Cerebellar nuclear complex (tissue), 1 donor: ENCODE data around the gene CTXN1.
A peak's percentile ranks its signal among the peaks of the same experiment; 100 is the strongest.
"Not testable (repeated sequence)": the region's sequence is repeated elsewhere in the genome, so short reads cannot be mapped to it uniquely, and the experiment has no call there.

Experiments
- DNase-seq, 2 experiments: peaks; one replicate each; lab custom pipeline; 2025; lab: John Stamatoyannopoulos, UW

CTXN1 gene

DNA sequence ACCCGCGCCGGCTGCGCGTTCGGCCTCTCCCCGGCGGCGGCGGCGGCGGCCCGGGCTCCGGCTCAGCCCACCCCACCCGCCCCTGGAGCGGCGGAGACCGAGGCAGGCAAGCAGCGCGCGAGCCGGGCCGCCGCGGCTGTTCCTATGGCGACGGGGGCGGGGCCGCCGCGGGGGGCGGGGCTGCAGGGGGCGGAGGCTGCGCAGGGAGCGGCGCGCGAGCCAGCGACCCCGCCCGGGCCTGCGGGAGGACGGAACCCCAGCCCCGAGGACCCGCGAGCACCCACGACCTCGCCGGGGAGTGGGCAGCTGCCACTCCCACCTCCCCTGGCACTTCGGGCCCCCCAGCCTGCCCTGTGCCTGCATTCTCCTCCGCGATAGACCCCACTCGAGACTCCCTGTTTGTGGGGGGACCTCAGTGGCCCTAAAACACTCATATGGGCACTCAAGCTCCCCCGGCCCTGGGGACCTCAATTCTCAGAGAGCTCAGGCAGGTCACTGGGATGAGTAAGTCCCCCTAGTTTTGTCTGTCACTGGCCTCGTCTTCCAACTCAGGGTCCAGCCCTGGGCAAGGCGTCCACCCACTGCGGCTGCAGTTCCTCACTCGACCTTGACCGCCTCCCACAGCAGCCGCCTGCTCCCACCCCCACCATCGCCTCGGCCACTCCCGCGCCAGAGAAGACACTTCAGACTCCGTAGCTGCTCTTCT lies at the start of gene CTXN1:
Gene CTXN1, minus strand, starts transcription at position 115 of the 706 bp plus-strand sequence. CDS start 597 bp downstream, outside the sequence.
- no peak for DNase-seq

DNA sequence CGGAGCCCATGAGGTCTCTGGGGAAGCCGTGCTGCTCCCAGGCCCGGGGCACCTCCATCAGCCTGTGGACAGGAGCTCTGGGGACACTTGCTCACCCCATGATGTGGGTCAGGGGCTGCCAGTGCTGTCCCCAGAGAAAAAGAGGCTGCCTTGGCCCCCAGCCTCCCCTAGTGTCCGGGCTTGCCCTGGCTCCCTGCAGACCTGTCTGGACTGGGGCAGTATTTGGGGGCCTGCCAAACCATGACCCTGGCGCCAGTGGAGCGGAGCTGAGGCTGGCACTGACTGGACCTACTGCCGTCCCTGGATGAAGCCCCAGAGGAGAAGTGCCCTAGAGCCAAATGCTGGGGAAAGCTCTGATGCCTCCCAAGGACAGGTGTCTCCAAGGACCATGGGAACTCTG lies 49.1 kb upstream of the CTXN1 start:
- DNase-seq: peak in 1 of 2 experiments; percentile 74

DNA sequence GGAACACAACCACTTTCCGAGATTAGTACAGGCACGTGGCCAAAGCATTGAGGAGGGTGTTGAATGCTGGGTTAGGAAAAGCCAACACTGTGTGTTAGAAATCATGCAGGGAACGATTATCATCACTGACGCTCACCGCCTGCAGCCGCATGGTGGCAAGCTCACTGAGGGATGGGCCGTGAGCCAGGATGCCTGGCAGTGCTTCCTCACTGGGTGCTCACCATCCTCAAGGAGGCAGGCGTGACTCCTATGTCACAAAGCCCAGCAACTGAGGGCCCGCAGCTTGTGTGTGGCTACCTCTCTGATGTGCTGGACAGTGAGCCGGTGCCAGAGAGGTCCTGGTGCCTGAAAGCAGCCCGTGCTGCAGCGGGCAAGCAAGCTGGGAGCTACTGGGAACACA lies 47.9 kb upstream of the CTXN1 start:
- DNase-seq: peak in 1 of 2 experiments; percentile 67

DNA sequence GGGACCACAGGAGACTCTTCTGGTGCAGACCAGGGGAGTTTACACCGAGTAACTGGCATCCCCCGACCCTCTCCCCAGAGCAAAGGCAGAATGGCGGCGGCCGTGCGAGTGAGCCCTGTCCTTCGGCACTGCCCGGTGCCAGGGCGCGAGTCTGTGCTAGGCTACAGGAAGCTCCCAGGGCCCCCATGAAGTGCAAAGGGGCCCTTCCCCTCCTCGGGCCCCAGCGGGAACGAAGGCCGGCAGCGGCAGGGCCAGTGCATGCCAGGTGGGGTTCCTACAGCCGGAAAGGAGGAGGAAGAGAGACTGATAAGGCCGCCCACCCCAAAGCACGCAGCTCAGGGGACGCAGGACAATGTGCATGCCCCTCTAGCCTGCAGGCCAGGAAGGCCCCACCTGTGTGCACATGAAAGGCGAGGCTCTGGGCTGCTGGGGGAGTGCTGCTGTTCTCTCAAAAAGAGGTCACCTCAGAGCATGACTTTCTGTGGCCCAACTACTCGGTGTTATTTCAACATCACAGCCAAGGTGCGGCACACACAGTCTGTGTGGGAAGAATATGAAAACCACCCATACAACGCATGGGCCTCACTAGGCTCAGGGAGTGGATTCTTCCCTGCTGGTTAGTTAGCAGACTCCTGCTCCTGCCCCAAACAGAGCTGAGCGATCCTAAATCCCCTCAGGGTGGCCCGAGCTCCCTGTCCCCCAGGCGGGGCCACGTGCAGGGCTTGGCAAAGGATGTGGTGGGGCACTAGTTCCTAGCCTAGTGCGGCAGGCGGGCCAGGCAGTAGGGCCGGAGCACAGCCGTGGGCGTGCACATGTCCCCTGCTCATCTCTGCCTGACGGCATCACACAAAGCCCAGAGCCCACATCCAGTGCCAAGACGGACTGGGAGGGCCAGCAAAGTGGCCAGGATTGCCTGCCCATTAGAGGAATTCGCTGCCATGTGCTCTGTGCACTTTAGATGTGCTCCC lies 45.9 kb upstream of the CTXN1 start:
- no peak for DNase-seq

DNA sequence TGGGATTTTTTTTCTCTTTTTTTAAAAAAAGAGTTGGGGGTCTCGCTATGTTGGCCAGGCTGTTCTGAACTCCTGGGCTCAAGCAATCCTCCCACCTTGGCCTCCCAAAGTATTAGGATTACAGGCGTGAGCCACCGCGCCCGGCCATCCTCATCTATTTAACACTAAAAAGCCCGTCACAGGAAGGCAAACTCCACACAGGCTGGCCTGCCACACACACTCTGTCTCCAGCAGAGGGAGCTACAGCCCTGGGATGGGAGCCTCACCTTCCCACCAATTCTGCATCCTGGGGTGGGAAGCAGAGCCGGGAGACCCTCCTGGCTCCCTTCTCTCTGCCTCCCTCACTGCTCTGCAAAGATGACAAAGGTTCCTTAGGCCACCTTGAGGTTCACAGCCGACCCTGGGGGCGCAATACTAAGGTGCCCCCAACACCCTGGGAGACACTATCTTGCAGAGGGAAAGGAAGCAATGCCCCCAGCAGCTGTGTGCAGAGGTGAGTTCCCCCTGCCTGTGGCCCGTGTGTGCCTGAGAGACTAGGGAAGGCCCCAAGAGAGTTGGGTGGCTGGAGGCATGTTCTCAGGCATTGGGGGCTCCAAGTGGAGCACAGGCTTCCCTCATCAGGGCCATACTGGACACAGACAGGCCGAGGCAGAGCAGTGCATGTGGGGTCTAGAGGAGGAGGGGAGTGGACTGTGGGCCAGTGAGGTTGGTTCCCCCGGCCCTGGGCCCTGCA lies 44.9 kb upstream of the CTXN1 start:
- DNase-seq: no peak

DNA sequence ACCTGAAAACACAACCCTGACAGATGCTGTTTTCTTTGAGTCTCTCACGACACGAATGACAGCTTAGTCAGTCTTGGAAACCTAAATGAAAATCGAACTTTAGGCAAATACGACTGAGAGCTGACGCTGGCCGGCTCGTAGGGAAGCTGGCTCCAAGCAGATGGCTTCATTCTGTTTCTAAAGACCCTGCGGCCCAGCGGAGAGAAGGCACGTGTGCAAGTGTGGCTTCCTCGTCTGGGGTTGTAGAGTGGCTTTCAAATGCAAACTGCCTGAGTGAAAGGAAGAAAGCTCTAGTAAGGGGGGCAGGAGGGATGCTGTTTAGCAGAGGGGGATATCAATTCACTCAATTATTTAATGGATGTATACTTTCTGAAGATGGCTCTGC lies 43.6 kb upstream of the CTXN1 start:
- DNase-seq: no peak

DNA sequence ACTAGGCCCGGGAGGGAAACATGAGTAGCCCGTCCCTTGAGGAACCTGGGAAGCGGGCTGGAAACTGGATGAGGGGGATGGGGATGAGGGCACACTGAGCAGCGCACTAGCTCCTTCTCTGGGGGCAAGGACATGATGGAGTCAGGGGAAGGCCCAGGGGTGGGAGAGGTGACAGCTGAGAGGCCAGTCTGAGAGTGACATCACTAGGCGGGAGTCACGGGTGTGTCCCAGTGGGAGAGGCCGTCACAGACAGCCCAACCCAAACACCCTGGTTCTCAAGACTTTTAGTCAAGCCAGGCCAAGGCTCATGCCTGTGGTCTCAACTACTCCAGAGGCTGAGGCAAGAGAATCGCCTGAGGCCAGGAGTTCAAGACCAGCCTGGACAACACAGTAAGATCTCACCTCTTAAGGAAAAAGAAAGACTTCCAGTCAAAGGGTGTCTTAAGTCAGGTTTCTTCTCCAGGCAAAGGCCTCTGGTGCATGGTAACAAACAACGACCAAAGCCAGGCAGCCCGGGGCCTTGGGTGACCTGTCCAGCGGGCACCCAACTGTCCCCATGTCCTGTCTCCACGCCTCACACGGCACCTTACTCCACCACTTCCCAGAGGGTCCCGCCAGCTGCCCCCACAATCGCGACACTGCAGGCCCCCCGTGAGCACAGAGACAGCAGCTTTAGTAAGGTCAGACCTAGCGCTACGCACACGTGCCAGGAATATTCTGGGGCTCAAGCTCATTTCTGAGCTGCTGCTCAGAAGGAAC lies 43.0 kb upstream of the CTXN1 start:
- DNase-seq: no peak

DNA sequence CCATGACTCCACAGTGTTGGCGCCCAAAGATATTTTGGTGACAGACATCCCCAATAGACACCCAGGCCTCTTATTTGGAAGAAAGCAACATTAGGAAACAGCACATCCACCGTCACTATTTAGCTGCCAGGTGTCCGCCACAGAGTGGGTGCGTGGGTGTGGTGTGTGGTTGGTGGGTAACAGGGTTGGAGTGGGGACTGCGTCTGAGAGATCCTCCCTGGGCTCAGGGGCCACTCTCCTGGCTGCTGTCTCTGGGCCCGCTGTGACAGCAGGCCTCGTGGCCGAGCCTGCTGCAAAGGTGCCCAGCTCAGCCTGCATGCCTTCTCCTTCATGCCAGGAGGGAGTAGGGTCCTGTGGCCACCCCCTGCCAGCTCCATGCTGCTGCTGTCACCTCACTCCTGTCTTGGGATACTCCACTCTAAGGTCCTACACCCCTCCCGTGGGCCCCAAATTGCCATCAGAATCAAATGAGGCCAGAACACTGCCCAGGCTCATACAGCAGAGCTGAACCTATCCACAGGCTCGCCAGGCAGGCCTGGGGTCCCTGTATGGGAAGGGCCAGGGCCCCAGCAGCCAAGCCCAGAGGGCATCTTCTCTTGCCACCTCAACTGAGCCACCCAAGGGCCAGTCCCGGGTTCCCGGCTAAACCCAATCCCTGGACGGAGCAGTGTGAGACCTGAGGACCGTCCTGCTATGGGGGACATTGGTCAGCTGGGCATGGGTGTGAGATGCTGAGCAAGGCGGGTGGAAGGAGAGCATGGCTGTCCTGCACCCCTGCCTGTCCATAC lies 42.3 kb upstream of the CTXN1 start:
- no peak for DNase-seq

DNA sequence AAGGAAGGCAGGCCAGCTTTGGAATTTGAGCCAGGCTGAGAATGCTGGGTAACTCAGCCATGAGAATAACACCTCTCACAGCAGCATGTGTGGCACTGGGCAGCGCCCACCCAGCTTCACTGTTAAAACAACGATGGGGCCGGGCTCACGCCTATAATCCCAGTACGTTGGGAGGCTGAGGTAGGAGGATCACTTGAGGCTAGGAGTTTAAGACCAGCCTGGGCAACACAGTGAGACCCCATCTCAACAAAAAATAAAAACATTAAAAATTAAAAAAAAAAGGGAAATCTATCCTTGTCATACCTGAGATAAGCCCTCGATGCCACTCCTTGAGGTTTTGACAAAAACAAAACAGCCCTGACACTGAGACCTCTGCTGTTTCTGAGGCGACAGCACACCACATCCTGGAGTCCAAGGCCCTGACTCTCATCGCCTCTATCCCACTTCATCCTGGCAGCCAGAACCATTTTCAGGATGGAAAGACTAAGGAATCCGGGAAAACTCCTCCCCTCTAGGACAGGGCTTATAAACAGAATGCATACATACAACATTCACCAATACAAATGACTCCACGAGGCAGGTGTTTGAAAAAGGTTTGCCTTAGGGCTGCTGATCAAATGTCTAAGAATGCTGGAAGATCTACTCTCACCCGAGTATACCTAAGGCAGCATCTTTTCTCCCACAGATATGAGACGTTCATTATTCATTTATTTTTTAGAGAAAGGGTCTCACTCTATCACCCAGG lies 40.2 kb upstream of the CTXN1 start:
- DNase-seq: no peak

DNA sequence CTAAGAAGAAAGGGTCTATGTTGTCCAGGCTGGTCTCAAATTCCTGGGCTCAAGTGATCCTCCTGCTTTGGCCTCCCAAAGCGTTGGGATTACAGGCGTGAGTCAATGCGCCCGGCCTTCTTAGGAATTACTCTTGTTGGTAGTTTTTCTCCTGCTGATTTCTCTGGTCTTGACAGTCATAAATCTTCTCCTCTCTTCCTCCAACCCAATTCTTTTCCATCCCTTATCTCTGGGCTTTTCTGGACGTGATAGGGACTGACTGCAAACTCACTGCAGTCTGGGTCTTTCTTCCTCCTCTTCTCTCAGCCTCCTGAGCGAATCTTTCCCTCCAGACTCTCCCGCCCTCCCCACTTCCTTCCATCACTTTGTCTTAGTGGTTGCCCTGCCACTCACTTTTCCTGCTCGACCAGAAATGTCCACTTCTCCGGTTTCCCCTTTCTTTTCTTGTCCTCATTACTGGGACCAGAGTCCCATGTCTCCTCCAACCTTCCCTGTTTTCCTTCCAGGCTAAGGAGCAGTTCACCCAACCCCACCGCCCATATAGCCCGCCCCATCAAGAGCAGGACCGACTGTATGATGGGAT lies 39.4 kb upstream of the CTXN1 start:
- no peak for DNase-seq

DNA sequence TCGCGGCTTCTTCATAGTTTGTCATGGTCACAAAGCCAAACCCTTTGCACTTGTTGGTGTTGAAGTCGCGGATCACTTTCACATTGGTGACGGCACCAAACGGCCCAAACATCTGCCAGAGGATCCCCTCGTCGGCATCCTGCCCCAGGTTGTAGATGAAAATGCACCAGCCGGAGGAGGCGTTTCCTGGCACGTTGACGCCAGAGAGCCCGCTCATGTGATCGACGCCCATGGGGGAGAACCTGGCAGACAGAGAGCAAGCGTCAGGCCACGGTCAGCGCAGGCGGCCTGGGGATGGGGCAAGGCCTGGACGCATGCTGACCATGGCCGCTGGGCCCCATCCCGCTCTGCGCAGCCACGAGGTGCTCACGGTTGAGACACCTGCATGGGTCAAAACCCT lies 37.6 kb upstream of the CTXN1 start:
- DNase-seq: no peak

DNA sequence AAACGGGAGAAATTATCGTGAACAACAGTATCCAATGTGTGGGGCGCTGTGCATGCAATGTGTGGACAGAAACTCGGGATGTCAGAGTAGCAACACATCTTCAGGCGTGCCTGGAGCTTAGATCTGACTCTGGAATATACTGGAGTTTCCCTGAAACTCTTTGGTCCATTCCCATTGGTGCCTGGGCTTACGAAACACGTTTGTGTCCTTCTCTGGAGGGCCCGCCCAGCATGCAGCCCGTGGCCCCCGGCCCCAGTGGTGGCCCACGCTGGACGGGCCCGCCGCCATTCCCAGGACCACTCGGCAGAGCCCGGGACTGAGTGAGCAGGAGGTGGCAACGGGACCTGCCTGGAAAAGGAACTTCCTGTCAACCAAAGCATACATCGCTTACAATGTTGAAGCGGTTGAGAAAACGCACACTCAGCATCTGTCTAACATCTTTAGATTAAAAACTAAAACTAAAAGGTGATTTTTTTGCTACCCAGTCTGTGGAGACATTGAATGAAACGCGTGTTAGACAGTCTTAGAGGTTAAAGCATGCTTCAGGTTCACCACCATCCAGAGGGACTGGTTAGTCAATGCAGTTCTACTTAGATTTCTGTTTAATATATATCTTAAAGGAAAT lies 36.8 kb upstream of the CTXN1 start:
- DNase-seq: no peak

DNA sequence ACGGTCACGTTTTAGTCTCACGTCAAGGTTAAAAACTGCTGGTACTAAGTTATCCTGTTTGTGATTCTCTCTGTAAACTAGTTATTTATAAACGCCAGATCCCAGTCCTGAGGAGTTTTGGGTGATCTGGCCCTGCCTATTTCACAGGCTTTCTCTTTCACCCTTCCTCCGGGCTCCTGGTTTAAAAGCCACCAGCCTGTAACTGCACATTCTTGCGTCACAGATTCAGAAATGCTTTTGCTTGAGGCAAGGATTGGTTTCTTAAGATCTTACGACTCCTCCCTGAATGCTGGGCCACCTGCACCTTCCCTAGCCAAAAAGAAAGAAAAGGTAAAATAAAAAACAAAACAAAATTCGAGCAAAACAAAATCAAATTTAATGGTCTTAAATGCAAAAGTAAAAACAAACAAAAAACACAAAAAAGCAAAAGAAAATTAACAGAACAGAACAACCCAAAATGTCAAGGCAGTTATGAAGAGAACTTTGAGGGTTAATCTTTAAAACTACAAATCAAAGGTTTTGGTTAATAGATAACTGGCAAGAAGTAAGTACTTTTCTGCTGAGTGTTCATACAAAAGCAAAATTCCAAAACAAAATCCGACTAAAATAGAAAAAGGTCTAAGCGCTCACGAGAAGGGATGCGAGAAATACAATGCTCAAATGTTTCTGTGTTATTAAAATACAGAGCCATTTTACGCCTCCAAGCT lies 36.1 kb upstream of the CTXN1 start:
- DNase-seq: no peak

DNA sequence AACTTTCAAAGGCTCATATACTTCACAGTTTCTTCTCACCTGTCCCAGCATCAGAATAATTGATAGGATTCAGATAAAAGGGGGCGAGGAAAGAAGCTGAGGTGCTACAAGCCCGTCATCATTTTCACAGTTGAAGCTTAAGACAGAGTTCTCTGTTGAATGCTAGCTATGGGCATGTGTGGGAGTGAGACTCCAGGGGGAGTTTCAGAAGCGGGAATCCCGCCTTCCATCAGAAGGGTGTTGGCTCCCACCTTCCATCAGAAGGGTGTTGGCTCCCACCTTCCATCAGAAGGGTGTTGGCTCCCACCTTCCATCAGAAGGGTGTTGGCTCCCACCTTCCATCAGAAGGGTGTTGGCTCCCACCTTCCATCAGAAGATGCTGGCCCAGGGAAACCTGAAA lies 35.1 kb upstream of the CTXN1 start:
- DNase-seq: not testable (repeated sequence)

DNA sequence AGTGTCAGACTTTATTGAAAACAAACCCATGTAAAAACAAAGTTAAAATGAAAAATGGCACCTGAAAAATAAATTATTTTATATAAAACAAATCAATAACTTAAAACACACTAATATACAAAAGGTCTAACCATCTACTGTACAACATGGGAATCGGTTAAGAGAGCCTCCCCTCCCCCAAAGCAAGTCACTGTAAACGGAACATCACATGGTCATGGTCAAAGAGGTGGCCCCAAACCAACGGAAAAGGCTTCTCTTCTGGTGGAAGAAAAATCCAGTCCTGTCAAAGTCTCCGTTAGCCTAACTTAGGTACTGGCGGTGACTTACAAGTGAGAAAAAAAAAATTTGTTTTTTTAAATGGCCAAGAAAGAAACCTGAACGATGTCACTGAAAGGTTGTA lies 33.3 kb upstream of the CTXN1 start:
- DNase-seq: no peak

DNA sequence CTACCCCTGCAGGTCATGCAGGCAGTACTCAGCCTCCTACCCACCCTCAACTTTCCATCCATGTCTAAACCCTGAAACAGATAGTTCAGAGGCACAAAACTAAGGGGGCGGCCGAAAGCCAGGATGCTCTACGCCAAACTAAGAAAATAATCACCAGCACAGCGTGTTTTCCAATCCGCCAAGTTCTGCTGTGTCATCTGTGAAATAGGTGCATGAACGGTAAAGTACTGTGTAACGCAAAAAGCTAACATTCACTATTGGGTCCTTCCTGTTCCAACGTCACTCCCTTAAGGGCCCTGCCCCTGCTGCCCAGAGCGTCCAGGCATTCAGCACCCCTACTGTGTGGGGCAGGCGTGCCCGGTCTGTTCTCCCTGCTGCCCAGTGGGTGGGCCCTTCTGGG lies 29.8 kb upstream of the CTXN1 start:
- no peak for DNase-seq

DNA sequence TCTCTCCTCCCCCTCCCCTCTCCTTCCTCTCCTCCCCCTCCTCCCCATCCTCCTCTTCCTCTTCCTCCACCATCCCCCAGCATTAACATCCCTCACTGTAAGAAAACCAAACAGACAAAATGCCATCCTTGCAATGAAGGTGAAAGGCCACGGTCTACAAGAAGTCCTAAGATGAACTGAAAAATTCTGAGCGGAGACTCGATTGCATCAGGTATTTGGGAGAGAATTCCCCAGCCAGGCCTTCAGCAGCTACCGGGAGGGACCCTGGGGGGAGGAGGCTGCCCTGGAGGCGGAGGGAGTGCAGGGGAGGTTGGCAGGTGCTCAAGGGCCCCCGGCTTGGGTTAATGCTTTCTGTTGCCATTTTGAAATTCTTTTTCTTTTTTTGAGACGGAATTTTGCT lies 27.6 kb upstream of the CTXN1 start:
- no peak for DNase-seq

DNA sequence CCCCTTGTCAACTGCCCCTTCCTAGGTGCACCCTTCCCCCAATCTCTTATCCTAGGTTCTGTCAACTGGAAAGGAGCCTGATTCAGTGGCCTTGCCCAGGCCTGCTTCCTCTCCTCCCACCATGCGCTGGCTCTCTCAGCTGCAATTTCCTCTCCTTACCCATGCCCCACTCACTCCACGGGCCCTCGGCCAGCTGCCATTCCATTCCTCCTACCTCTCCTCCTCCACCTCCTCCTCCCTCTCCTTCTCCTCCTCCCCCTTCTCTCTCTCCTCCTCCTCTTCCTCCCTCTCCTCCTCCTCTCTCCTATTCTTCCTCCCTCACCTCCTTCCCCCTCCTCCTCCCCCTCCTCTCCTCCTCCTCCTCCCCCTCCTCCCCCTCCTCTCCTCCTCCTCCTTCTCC lies 27.1 kb upstream of the CTXN1 start:
- peak in 1 of 2 experiments; percentile 43 for DNase-seq

DNA sequence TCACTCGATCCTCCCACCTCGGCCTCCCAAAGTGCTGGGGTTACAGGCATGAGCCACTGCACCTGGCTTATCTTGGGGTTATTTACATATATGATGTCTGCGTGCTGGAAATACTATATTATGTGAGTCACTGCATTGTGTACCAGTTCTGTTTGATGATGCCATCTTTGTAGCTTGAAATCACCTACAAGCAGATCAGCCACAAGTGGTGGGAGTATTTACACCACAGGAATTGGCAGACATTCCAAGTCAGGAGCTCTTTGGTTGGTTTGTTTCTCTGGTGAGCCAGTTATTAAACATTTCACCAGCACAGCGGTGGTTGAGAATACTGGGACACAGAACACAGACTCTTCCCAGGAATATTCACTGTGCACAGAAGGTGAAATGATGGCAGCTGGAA lies 22.0 kb upstream of the CTXN1 start:
- no peak for DNase-seq
